Esophagus muscularis mucosa (tissue), 4 donors: ENCODE measurements around the gene AATF. TPM values are rescaled to one million over a fixed set of nuclear protein-coding genes. Genes with fewer than 3 reads are reported as not detected.

Source experiments
- DNase-seq: peaks from one replicate; pipeline ENCODE4 v3.0.0-alpha.2; 2017; ENCODE audit errors: extremely low spot score
- H3K27ac ChIP-seq, 4 donors: fragments of 200-600 bp; sonication (generic); replicated peaks in 1 of 4; 1 replicate in 3 of 4; 2 replicates in 1 of 4; pipeline ENCODE4 v1.5.1; 2016 to 2019; ENCODE audit warnings: mild to moderate bottlenecking in 1 of 4
- H3K27me3 ChIP-seq, 4 donors: fragments of 200-600 bp; sonication (generic); one replicate each; pipeline versions ENCODE4 v1.5.1 to v1.6.0; 2016 to 2019
- H3K36me3 ChIP-seq, 4 donors: fragments of 200-600 bp; sonication (generic); one replicate each; pipeline ENCODE4 v1.5.1; 2016 to 2019
- H3K4me1 ChIP-seq, 4 donors: fragments of 200-600 bp; sonication (generic); one replicate each; pipeline ENCODE4 v1.5.1; 2016 to 2019
- H3K4me3 ChIP-seq, 4 donors: fragments of 200-600 bp; sonication (generic); 1 replicate in 2 of 4; 2 replicates in 2 of 4; pipeline ENCODE4 v1.5.1; 2016 to 2019; ENCODE audit warnings: mild to moderate bottlenecking in 4 of 4, moderate library complexity in 1 of 4
- H3K9me3 ChIP-seq, 4 donors: fragments of 200-600 bp; sonication (generic); 1 replicate in 3 of 4; 2 replicates in 1 of 4; pipeline ENCODE4 v1.5.1; 2016 to 2019
- CTCF ChIP-seq, 3 experiments: fragments of 200-600 bp in 2 of 3; fragments of 450-650 bp in 1 of 3; sonication (generic) in 2 of 3; IDR thresholded peaks; one replicate each; pipeline ENCODE4 v1.5.1; 2017 to 2019; ENCODE audit warnings: antibody characterized with exemption in 3 of 3, mild to moderate bottlenecking in 2 of 3, moderate library complexity in 1 of 3
- EP300 ChIP-seq: sonication (generic); formaldehyde crosslinking; IDR thresholded peaks from one replicate; pipeline ENCODE4 v1.6.1; 2017; ENCODE audit warnings: antibody characterized with exemption
- POLR2A ChIP-seq: fragments of 450-650 bp; IDR thresholded peaks from one replicate; pipeline ENCODE4 v1.6.1; 2017; ENCODE audit warnings: antibody characterized with exemption, moderate library complexity, mild to moderate bottlenecking, low read depth
- POLR2AphosphoS5 ChIP-seq, 2 donors: sonication (generic); formaldehyde crosslinking; IDR thresholded peaks; one replicate each; pipeline ENCODE4 v1.6.1; 2017; ENCODE audit warnings: antibody characterized with exemption in 2 of 2
- WGBS: methylation state at CpG from one replicate; pipeline ENCODE4 v1.1.5; 2018; 5-methylcytosine and 5-hydroxymethylcytosine counted together
- intact Hi-C: fragments of 100-400 bp; cut with DNase I; formaldehyde crosslinking; loops from one replicate; pipeline ENCODE4 v1.15.1; 2023
- total RNA-seq, 4 donors: library from RNA; depleted of rRNA; stranded (reverse); fragments of >200 nt; gene quantifications; one replicate each; pipeline versions ENCODE4 v1.1.0 to v1.2.1, GENCODE V29; 2016

Gene AATF
- total RNA-seq, 4 donors from 2014 or later, result 37.8 to 55.7 (median 45.3) TPM

- Histone ChIP-seq H3K9me3 (no peaks in the 10 kb centered on the region), H3K4me3 (no peak overlapping the region), H3K4me1 (peaks cover 20 to 45% (median 31%) of the 10 kb centered on the region in 4 donors), H3K36me3 (no peaks in the 10 kb centered on the region), H3K27me3 (peaks cover 33 to 81% (median 74%) of the 10 kb centered on the region in 4 donors), H3K27ac (no peak overlapping the region)
- no peak for TF ChIP-seq EP300
- TF ChIP-seq POLR2AphosphoS5 (IDR thresholded peaks at IDR 0.05), result no peak
- TF ChIP-seq CTCF (IDR thresholded peaks at IDR 0.05), result no peak
- no peak for TF ChIP-seq POLR2A
- WGBS, result 0% methylated on average over 1 of the region's 1 CpG
- intact Hi-C loops, result no loop called here
- DNase-seq, result no peak
These were observed 4.2 kb upstream of the AATF start for GRCh38 chr17:36944553-36944952.

- no peaks in the 10 kb centered on the region for H3K36me3 ChIP-seq
- no peak overlapping the region for H3K4me3 ChIP-seq
- intact Hi-C loops, result no loop called here
- DNase-seq, result no peak
- no peak for TF ChIP-seq POLR2A
- no peak for TF ChIP-seq CTCF (IDR thresholded peaks at IDR 0.05)
- no peak for TF ChIP-seq POLR2AphosphoS5 (IDR thresholded peaks at IDR 0.05)
- no peak for TF ChIP-seq EP300
- no peaks in the 10 kb centered on the region for H3K9me3 ChIP-seq
- H3K27me3 ChIP-seq, result peaks cover 32 to 75% (median 68%) of the 10 kb centered on the region in 4 donors
- WGBS, result 31% methylated on average over 1 of the region's 1 CpG
- H3K27ac ChIP-seq, result no peak overlapping the region
- H3K4me1 ChIP-seq, result peaks cover 24 to 45% (median 32%) of the 10 kb centered on the region in 4 donors
These were observed 3.6 kb upstream of the AATF start for GRCh38 chr17:36945140-36945539.

GRCh38 chr17:36945959-36946725 lies 2.6 kb upstream of the AATF start:
- H3K9me3 ChIP-seq, result no peaks in the 10 kb centered on the region
- intact Hi-C loops, result no loop called here
- TF ChIP-seq CTCF (IDR thresholded peaks at IDR 0.05), result no peak
- no peak for TF ChIP-seq POLR2AphosphoS5 (IDR thresholded peaks at IDR 0.05)
- TF ChIP-seq EP300, result no peak
- TF ChIP-seq POLR2A, result no peak
- peaks cover 30 to 50% (median 39%) of the 10 kb centered on the region in 4 donors for H3K4me1 ChIP-seq
- WGBS, result 9% methylated on average over 15 of the region's 30 CpGs
- H3K27me3 ChIP-seq, result peaks cover 29 to 65% (median 58%) of the 10 kb centered on the region in 4 donors
- no peak for DNase-seq
- peaks cover 0 to 3% (median 0%) of the 10 kb centered on the region in 4 donors for H3K36me3 ChIP-seq
- H3K4me3 ChIP-seq, result no peak overlapping the region
- H3K27ac ChIP-seq, result no peak overlapping the region

- no peak for DNase-seq
- TF ChIP-seq POLR2AphosphoS5 (IDR thresholded peaks at IDR 0.05) (no peak), POLR2A (no peak), CTCF (IDR thresholded peaks at IDR 0.05) (no peak), EP300 (no peak)
- H3K27ac ChIP-seq, result no peak overlapping the region
- intact Hi-C loops, result no loop called here
- H3K36me3 ChIP-seq, result peaks cover 0 to 7% (median under 1%) of the 10 kb centered on the region in 4 donors
- no peak overlapping the region for H3K4me3 ChIP-seq
- peaks cover 24 to 59% (median 53%) of the 10 kb centered on the region in 4 donors for H3K27me3 ChIP-seq
- peaks cover 30 to 50% (median 42%) of the 10 kb centered on the region in 4 donors for H3K4me1 ChIP-seq
- no peaks in the 10 kb centered on the region for H3K9me3 ChIP-seq
- WGBS, result 69% methylated on average over 2 of the region's 2 CpGs
These were observed 2.0 kb upstream of the AATF start for GRCh38 chr17:36946726-36947091.
